GM18511 (cell line): ENCODE data around the gene PTK7.
"Not testable (repeated sequence)": the region's sequence is repeated elsewhere in the genome, so short reads cannot be mapped to it uniquely, and the experiment has no call there.

Experiments used
- ATAC-seq: cut with Tn5 transposase; IDR thresholded peaks from one replicate; pipeline ENCODE4 v1.9.1; 2021; ENCODE audit warnings: mild to moderate bottlenecking, moderate library complexity; ENCODE audit not compliant: unreplicated experiment

PTK7 gene

GRCh38 chr6:43053545-43054205 lies 22.4 kb upstream of the PTK7 start, which contains the start of gene CUL7:
Gene CUL7, minus strand, starts transcription at chr6:43053851. Its CDS starts 1,063 bp downstream, at chr6:43052788.
- peak; percentile 96 for ATAC-seq

GRCh38 chr6:43054206-43054943 lies 21.7 kb upstream of the PTK7 start:
- ATAC-seq = no peak

GRCh38 chr6:43055966-43056365 lies 20.1 kb upstream of the PTK7 start:
- ATAC-seq = no peak

GRCh38 chr6:43058531-43058930 lies 17.6 kb upstream of the PTK7 start:
- ATAC-seq = no peak

- peak; percentile 93 for ATAC-seq
These were observed 16.7 kb upstream of the PTK7 start, which contains the start of the genes KLC4 and MRPL2 for GRCh38 chr6:43059168-43060033. Gene KLC4, plus strand, starts transcription at chr6:43059631. Its CDS starts 1,705 bp downstream, at chr6:43061336. Gene MRPL2, minus strand, starts transcription at chr6:43059434. Its CDS starts 53 bp downstream, at chr6:43059381.

GRCh38 chr6:43060034-43060754 lies 15.9 kb upstream of the PTK7 start:
- ATAC-seq = no peak

GRCh38 chr6:43060755-43061633 lies 15.1 kb upstream of the PTK7 start:
- no peak for ATAC-seq

- no peak for ATAC-seq
These were observed 14.3 kb upstream of the PTK7 start for GRCh38 chr6:43061861-43062260.

- no peak for ATAC-seq
These were observed 13.3 kb upstream of the PTK7 start for GRCh38 chr6:43062818-43063217.

GRCh38 chr6:43070028-43070632 lies 6.0 kb upstream of the PTK7 start:
- ATAC-seq = no peak

- ATAC-seq = no peak
These were observed 1.1 kb upstream of the PTK7 start for GRCh38 chr6:43074847-43075669.

GRCh38 chr6:43076464-43077332 lies 584 bp downstream of the PTK7 start:
- no peak for ATAC-seq

- ATAC-seq = no peak
These were observed 1.3 kb downstream of the PTK7 start for GRCh38 chr6:43077333-43077809.

GRCh38 chr6:43077981-43078511 lies 1.9 kb downstream of the PTK7 start:
- ATAC-seq = no peak

GRCh38 chr6:43078691-43079090 lies 2.6 kb downstream of the PTK7 start:
- no peak for ATAC-seq

- no peak for ATAC-seq
These were observed 4.9 kb downstream of the PTK7 start for GRCh38 chr6:43081043-43081442.

GRCh38 chr6:43081922-43082321 lies 5.8 kb downstream of the PTK7 start:
- not testable (repeated sequence) for ATAC-seq
